GM23338 (cell line): ENCODE data around the gene THAP6. TPM values are rescaled to one million over a fixed set of nuclear protein-coding genes. Genes with fewer than 3 reads are reported as not detected.

Experiments
- ATAC-seq: fragments of 200-7000 bp; cut with Tn5 transposase; 3 replicates; pipeline ENCODE4 v1.9.1; 2020
- DNase-seq: peaks from one replicate; pipeline ENCODE4 v3.0.0-alpha.2; 2015; ENCODE audit warnings: low spot score
- H2AFZ ChIP-seq: fragments of 200-600 bp; sonication (generic); 2 replicates; pipeline ENCODE4 v1.8.0; 2016; ENCODE audit warnings: antibody characterized with exemption, mild to moderate bottlenecking, moderate library complexity
- H3F3A ChIP-seq: fragments of 200-600 bp; sonication (generic); replicated peaks from 2 replicates; pipeline ENCODE4 v1.8.0; 2017; ENCODE audit warnings: antibody characterized with exemption, mixed run types, low read depth
- H3K27ac ChIP-seq: fragments of 200-600 bp; sonication (generic); 2 replicates; pipeline ENCODE4 v1.6.1; 2016; ENCODE audit warnings: low read depth
- H3K27me3 ChIP-seq: fragments of 200-600 bp; sonication (generic); 2 replicates; pipeline ENCODE4 v1.8.0; 2016; ENCODE audit warnings: mild to moderate bottlenecking, mixed run types, moderate library complexity; ENCODE audit not compliant: insufficient read depth
- H3K36me3 ChIP-seq: fragments of 200-600 bp; sonication (generic); 2 replicates; pipeline ENCODE4 v1.8.0; 2016; ENCODE audit warnings: mild to moderate bottlenecking; ENCODE audit not compliant: insufficient read depth
- H3K4me1 ChIP-seq: fragments of 200-600 bp; sonication (generic); 2 replicates; pipeline ENCODE4 v1.8.0; 2016; ENCODE audit warnings: mild to moderate bottlenecking, moderate library complexity; ENCODE audit not compliant: insufficient read depth
- H3K4me2 ChIP-seq: fragments of 200-600 bp; sonication (generic); 2 replicates; pipeline ENCODE4 v1.7.1; 2017; ENCODE audit warnings: mixed run types
- H3K4me3 ChIP-seq: fragments of 200-600 bp; sonication (generic); 2 replicates; pipeline ENCODE4 v1.6.1; 2016; ENCODE audit warnings: mixed run types
- H3K79me2 ChIP-seq: fragments of 200-600 bp; sonication (generic); replicated peaks from 2 replicates; pipeline ENCODE4 v1.8.0; 2017; ENCODE audit warnings: mild to moderate bottlenecking; ENCODE audit not compliant: insufficient read depth
- H3K9me2 ChIP-seq: fragments of 200-600 bp; sonication (generic); 2 replicates; pipeline ENCODE4 v1.8.0; 2017; ENCODE audit not compliant: insufficient read depth
- H4K20me1 ChIP-seq: fragments of 200-600 bp; sonication (generic); replicated peaks from 2 replicates; pipeline ENCODE4 v1.8.0; 2017; ENCODE audit warnings: mild to moderate bottlenecking; ENCODE audit not compliant: insufficient read depth
- H3K27ac Mint-ChIP-seq: 2 replicates; pipeline ENCODE4 v1.8.0; 2020; ENCODE audit warnings: inconsistent platforms, mild to moderate bottlenecking, moderate library complexity, mixed read lengths
- H3K27me3 Mint-ChIP-seq: 3 replicates; pipeline ENCODE4 v1.8.0; 2022; ENCODE audit warnings: low read depth, mild to moderate bottlenecking, moderate library complexity, mixed read lengths, inconsistent platforms; ENCODE audit not compliant: insufficient read depth, poor library complexity
- H3K36me3 Mint-ChIP-seq: 3 replicates; pipeline ENCODE4 v1.8.0; 2021; ENCODE audit warnings: low read depth, mild to moderate bottlenecking, inconsistent platforms, moderate library complexity, mixed read lengths
- H3K4me1 Mint-ChIP-seq: 3 replicates; pipeline ENCODE4 v1.8.0; 2020; ENCODE audit warnings: mild to moderate bottlenecking, inconsistent platforms, mixed read lengths
- H3K4me3 Mint-ChIP-seq: 3 replicates; pipeline ENCODE4 v1.8.0; 2021; ENCODE audit warnings: moderate library complexity, mild to moderate bottlenecking, inconsistent platforms, mixed read lengths
- H3K9me3 Mint-ChIP-seq: 3 replicates; pipeline ENCODE4 v1.8.0; 2020; ENCODE audit warnings: moderate library complexity, mild to moderate bottlenecking, inconsistent platforms, mixed read lengths
- CREB1 ChIP-seq: fragments of 250-450 bp; sonication (Bioruptor Pico); IDR thresholded peaks from 2 replicates; pipeline ENCODE4 v1.5.0; 2020; ENCODE audit warnings: low read depth, mild to moderate bottlenecking, moderate library complexity
- EZH2phosphoT487 ChIP-seq: fragments of 200-600 bp; sonication (generic); IDR thresholded peaks from one replicate; pipeline ENCODE4 v1.8.1; 2018; ENCODE audit warnings: antibody characterized with exemption; ENCODE audit not compliant: unreplicated experiment
- NANOG ChIP-seq: IDR thresholded peaks from 2 replicates; pipeline ENCODE4 v1.6.1; 2016; ENCODE audit warnings: antibody characterized with exemption, borderline replicate concordance
- POLR2AphosphoS5 ChIP-seq: IDR thresholded peaks from 2 replicates; pipeline ENCODE4 v1.6.1; 2016; ENCODE audit warnings: antibody characterized with exemption, low read depth
- REST ChIP-seq: IDR thresholded peaks from one replicate; pipeline ENCODE4 v1.6.1; 2018; ENCODE audit warnings: antibody characterized with exemption; ENCODE audit not compliant: unreplicated experiment
- STAT1 ChIP-seq: IDR thresholded peaks from one replicate; pipeline ENCODE4 v1.6.1; 2016; ENCODE audit warnings: antibody characterized with exemption; ENCODE audit not compliant: unreplicated experiment
- ZNF331 ChIP-seq: fragments of 250-450 bp; sonication (Bioruptor Pico); IDR thresholded peaks from 2 replicates; pipeline ENCODE4 v1.5.0; 2020; ENCODE audit warnings: low read depth, mild to moderate bottlenecking, moderate library complexity
- polyA plus RNA-seq: library from polyadenylated mRNA; unstranded; fragments of >200 nt; fragmentation: Nextera tagmentation; extraction: Ambion mirVana; gene quantifications from 2 replicates; pipeline ENCODE4 v1.2.1, GENCODE V29; 2016
- total RNA-seq: library from RNA; depleted of rRNA; stranded (reverse); fragments of >200 nt; shearing (Covaris generic); gene quantifications from 2 replicates; pipeline ENCODE4 v1.2.3, GENCODE V29; 2014
- TF ChIP-seq, protein P1 (sequence below): fragments of 250-450 bp; sonication (Bioruptor Pico); IDR thresholded peaks from 2 replicates; pipeline ENCODE4 v1.5.0; 2020; ENCODE audit warnings: mild to moderate bottlenecking, moderate library complexity
- TF ChIP-seq, protein P2 (sequence below), 2 experiments: fragments of 200-600 bp in 1 of 2; sonication (generic) in 1 of 2; conservative IDR thresholded peaks; 2 replicates each; pipeline versions ENCODE4 v1.5.1 to v1.6.1; 2016 to 2017; ENCODE audit warnings: antibody characterized with exemption in 2 of 2, low read depth in 2 of 2, mild to moderate bottlenecking in 2 of 2, moderate library complexity in 1 of 2

THAP6 gene
- total and polyA plus RNA-seq, 2 experiments from 2014 or later, result 9.0 to 15.2 TPM

DNA sequence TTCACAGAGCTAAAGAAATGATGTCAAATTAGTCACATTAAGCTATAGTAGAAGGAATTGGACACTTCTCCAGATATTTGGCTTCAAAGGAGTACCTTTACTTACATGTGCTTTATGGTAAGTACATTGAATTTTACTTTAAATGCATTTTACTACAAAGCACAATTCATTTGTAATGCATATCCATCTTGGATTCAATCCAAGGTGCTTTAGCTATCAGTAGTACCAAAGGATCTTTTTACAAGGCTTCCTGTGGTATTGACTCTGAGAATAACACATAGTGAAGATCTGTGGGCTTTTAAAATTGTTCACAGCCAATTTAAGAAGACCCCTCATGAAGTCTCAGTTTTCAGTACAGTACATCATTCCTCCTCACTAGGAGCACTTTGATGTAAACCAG lies 13.2 kb downstream of the THAP6 start:
- H3K36me3 Mint-ChIP-seq, result peaks cover 61% of the 10 kb centered on the region
- Histone ChIP-seq H3K4me2 (no peak overlapping the region), H3K27me3 (no peaks in the 10 kb centered on the region), H2AFZ (no peak overlapping the region), H3F3A (no peaks in the 10 kb centered on the region), H3K27ac (no peak overlapping the region), H3K4me3 (no peak overlapping the region), H3K79me2 (no peaks in the 10 kb centered on the region; the same call in 1 of the 2 replicates), H3K4me1 (no peaks in the 10 kb centered on the region), H3K9me2 (no peaks in the 10 kb centered on the region), H3K36me3 (peaks cover 26% of the 10 kb centered on the region), H4K20me1 (no peaks in the 10 kb centered on the region)
- TF ChIP-seq ZNF331 (CRISPR knock-in tag), result no peak
- no peak for TF ChIP-seq REST
- no peak for TF ChIP-seq NANOG
- no peak for TF ChIP-seq POLR2AphosphoS5
- no peak for TF ChIP-seq CREB1 (CRISPR knock-in tag)
- TF ChIP-seq STAT1, result no peak
- TF ChIP-seq, protein P1, sequence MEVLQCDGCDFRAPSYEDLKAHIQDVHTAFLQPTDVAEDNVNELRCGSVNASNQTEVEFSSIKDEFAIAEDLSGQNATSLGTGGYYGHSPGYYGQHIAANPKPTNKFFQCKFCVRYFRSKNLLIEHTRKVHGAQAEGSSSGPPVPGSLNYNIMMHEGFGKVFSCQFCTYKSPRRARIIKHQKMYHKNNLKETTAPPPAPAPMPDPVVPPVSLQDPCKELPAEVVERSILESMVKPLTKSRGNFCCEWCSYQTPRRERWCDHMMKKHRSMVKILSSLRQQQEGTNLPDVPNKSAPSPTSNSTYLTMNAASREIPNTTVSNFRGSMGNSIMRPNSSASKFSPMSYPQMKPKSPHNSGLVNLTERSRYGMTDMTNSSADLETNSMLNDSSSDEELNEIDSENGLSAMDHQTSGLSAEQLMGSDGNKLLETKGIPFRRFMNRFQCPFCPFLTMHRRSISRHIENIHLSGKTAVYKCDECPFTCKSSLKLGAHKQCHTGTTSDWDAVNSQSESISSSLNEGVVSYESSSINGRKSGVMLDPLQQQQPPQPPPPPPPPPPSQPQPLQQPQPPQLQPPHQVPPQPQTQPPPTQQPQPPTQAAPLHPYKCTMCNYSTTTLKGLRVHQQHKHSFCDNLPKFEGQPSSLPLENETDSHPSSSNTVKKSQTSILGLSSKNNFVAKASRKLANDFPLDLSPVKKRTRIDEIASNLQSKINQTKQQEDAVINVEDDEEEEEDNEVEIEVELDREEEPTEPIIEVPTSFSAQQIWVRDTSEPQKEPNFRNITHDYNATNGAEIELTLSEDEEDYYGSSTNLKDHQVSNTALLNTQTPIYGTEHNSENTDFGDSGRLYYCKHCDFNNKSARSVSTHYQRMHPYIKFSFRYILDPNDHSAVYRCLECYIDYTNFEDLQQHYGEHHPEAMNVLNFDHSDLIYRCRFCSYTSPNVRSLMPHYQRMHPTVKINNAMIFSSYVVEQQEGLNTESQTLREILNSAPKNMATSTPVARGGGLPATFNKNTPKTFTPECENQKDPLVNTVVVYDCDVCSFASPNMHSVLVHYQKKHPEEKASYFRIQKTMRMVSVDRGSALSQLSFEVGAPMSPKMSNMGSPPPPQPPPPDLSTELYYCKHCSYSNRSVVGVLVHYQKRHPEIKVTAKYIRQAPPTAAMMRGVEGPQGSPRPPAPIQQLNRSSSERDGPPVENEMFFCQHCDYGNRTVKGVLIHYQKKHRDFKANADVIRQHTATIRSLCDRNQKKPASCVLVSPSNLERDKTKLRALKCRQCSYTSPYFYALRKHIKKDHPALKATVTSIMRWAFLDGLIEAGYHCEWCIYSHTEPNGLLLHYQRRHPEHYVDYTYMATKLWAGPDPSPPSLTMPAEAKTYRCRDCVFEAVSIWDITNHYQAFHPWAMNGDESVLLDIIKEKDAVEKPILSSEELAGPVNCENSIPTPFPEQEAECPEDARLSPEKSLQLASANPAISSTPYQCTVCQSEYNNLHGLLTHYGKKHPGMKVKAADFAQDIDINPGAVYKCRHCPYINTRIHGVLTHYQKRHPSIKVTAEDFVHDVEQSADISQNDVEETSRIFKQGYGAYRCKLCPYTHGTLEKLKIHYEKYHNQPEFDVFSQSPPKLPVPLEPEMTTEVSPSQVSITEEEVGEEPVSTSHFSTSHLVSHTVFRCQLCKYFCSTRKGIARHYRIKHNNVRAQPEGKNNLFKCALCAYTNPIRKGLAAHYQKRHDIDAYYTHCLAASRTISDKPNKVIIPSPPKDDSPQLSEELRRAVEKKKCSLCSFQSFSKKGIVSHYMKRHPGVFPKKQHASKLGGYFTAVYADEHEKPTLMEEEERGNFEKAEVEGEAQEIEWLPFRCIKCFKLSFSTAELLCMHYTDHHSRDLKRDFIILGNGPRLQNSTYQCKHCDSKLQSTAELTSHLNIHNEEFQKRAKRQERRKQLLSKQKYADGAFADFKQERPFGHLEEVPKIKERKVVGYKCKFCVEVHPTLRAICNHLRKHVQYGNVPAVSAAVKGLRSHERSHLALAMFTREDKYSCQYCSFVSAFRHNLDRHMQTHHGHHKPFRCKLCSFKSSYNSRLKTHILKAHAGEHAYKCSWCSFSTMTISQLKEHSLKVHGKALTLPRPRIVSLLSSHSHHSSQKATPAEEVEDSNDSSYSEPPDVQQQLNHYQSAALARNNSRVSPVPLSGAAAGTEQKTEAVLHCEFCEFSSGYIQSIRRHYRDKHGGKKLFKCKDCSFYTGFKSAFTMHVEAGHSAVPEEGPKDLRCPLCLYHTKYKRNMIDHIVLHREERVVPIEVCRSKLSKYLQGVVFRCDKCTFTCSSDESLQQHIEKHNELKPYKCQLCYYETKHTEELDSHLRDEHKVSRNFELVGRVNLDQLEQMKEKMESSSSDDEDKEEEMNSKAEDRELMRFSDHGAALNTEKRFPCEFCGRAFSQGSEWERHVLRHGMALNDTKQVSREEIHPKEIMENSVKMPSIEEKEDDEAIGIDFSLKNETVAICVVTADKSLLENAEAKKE (CRISPR knock-in tag), result no peak
- TF ChIP-seq, protein P2, sequence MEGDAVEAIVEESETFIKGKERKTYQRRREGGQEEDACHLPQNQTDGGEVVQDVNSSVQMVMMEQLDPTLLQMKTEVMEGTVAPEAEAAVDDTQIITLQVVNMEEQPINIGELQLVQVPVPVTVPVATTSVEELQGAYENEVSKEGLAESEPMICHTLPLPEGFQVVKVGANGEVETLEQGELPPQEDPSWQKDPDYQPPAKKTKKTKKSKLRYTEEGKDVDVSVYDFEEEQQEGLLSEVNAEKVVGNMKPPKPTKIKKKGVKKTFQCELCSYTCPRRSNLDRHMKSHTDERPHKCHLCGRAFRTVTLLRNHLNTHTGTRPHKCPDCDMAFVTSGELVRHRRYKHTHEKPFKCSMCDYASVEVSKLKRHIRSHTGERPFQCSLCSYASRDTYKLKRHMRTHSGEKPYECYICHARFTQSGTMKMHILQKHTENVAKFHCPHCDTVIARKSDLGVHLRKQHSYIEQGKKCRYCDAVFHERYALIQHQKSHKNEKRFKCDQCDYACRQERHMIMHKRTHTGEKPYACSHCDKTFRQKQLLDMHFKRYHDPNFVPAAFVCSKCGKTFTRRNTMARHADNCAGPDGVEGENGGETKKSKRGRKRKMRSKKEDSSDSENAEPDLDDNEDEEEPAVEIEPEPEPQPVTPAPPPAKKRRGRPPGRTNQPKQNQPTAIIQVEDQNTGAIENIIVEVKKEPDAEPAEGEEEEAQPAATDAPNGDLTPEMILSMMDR (conservative IDR thresholded peaks at IDR 0.05; ENCODE audit: low read depth in 2 of 2), result no peak
- no peak for TF ChIP-seq EZH2phosphoT487
- H3K4me1 Mint-ChIP-seq, result no peaks in the 10 kb centered on the region
- DNase-seq, result no peak
- no peak overlapping the region for H3K27ac Mint-ChIP-seq
- H3K4me3 Mint-ChIP-seq, result no peak overlapping the region
- peaks cover 16% of the 10 kb centered on the region for H3K9me3 Mint-ChIP-seq
- no peak for ATAC-seq
- H3K27me3 Mint-ChIP-seq, result no peaks in the 10 kb centered on the region
